GM18951 (cell line): ENCODE data around the gene HIVEP3.
"Not testable (repeated sequence)": the region's sequence is repeated elsewhere in the genome, so short reads cannot be mapped to it uniquely, and the experiment has no call there.

ENCODE experiments used
- POLR2A ChIP-seq: IDR thresholded peaks from 4 replicates; pipeline ENCODE4 v1.6.1; 2011; ENCODE audit warnings: mild to moderate bottlenecking; ENCODE audit not compliant: insufficient read length, insufficient read depth; ENCODE audit errors: extremely low read depth
- in situ Hi-C: fragments of 300-500 bp; cut with MboI; formaldehyde crosslinking; loops from one replicate; pipeline ENCODE4 v1.12.0; 2022; ENCODE audit warnings: low sequenced_read_pairs, mixed read lengths, inconsistent platforms; ENCODE audit not compliant: unreplicated experiment

The HIVEP3 gene

GRCh38 chr1:41707793-41708192 is 210.9 kb downstream of the HIVEP3 start:
- no peak for TF ChIP-seq POLR2A
- in situ Hi-C loops: no loop called here

GRCh38 chr1:41705798-41706197 is 212.9 kb downstream of the HIVEP3 start:
- in situ Hi-C loops: no loop called here

GRCh38 chr1:41704196-41704595 is 214.5 kb downstream of the HIVEP3 start:
- in situ Hi-C loops: no loop called here
- TF ChIP-seq POLR2A: no peak

More at GRCh38 chr1:41705798-41706197, 212.9 kb downstream of the HIVEP3 start:
- no peak for TF ChIP-seq POLR2A

GRCh38 chr1:41702771-41703170 is 216.0 kb downstream of the HIVEP3 start:
- in situ Hi-C loops: no loop called here

GRCh38 chr1:41700986-41701535 is 217.7 kb downstream of the HIVEP3 start:
- in situ Hi-C loops: no loop called here
- no peak for TF ChIP-seq POLR2A

More at GRCh38 chr1:41702771-41703170, 216.0 kb downstream of the HIVEP3 start:
- no peak for TF ChIP-seq POLR2A

- in situ Hi-C loops: no loop called here
- no peak for TF ChIP-seq POLR2A
Measured at GRCh38 chr1:41700581-41700980, 218.1 kb downstream of the HIVEP3 start.

- in situ Hi-C loops: no loop called here
- TF ChIP-seq POLR2A: no peak
Measured at GRCh38 chr1:41699861-41700248, 218.9 kb downstream of the HIVEP3 start.

DNA sequence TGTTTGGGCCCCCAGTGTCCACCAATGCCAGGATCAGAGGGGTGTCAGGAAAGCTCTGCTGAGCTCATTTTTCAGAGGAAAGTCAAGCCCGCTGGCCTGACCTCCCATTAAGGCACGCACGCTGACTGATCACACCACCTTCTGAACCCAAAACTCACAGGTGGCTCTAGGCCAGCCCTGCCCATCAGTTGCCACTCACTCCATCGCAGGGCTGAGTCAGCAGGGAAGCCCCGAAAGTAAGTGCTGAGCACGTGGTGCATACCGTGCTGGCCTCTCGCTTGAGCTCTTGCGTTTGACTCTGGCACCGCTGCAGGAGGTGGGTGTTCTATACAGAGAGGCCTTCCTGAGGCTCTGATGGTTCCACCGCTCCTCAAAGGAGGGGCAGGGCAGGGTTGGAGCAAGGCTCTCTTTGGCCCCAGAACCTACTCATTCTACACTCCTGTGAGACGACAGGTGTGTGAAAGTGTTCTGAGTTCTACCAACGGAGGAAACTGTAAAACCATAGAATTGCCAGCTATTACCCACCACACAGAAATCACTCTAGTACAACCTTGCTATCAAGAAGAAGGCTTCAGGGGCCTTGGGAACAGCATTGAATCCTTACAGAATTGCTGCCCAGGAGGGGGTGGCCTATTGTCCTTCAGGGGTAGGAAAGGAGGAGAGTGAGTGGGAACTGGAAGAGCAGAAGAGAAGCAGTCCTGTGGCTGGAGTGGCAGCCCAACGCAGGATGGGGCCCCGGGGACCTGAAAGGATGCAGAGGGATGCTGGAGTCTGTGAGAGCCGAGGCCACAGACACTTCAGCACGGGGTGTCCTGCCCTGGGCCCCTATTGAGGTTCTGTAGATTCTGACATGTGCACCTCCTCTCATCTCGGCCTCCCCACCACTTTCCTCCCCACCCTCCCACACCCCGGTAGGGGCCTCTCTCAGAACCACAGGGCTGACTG is 219.5 kb downstream of the HIVEP3 start:
- TF ChIP-seq POLR2A: no peak
- in situ Hi-C loops: no loop called here

GRCh38 chr1:41696381-41696780 is 222.3 kb downstream of the HIVEP3 start:
- no peak for TF ChIP-seq POLR2A
- in situ Hi-C loops: no loop called here

DNA sequence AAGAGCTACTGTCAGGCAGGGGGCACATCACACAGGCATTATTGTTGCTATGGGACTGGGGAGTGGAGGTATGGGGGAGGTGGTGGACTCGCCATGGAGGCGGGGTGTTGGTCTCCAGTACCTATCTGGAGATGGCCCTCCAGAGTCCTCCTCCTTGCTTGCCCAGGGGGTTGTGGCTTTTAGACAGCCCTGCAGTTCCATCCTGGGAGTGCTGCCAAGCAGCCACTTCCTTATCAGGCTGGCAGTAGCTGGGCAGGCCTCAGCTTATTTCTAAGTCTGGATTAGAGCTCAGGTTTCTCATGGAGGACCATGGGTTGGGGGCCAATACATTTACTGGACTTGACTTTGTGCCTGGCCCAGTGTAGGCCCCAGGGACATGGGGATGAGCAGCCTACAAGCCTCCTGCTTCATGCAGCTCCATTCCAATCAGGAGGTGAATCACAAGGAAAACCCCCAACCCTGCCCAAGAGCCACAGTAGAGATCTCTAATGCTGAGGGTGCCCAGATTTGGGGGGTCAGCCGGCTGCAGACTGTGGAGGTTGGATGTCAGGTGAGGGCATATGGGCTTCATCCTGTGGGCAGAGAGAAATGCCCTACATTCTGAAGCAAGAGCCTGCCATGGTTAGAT is 223.5 kb downstream of the HIVEP3 start:
- no peak for TF ChIP-seq POLR2A

DNA sequence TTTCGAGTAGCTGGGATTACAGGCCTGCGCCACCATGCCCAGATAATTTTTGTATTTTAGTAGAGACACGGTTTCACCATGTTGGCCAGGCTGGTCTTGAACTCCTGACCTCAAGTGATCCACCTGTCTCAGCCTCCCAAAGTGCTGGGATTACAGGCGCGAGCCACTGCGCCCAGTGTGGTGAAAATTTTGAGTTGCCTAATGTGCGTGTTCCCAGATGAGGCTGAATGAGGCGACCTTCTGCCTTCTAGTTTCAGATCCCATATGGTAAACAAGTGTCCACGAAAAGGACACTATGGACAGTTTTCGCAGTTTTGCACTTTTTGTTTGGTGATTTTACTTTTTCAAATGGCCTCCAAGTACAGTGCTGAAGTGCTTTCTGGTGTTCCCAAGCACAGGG is 226.8 kb downstream of the HIVEP3 start:
- in situ Hi-C loops: not testable (repeated sequence)

More for the DNA sequence above, 223.5 kb downstream of the HIVEP3 start:
- in situ Hi-C loops: no loop called here

- in situ Hi-C loops: no loop called here
- no peak for TF ChIP-seq POLR2A
Measured at GRCh38 chr1:41691424-41691823, 227.3 kb downstream of the HIVEP3 start.

DNA sequence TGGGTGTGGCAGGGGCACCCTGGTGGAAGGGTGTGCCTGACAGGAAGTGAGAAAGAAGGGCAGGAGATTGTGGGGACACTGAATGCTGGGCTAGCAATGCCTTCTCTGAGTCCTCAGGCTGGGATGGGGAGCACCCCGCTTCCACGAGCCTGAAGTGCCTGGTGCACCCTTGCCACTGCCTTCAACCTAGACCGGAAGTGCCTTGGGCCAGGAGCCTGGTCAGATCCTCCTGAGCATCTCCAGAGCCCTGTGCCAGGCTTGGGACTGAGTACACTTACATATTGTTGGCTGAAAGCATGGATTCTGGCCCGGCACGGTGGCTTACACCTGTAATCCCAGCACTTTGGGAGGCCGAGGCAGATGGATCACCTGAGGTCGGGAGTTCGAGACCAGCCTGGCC is 228.4 kb downstream of the HIVEP3 start:
- in situ Hi-C loops: no loop called here
- no peak for TF ChIP-seq POLR2A
